ENCODE measurements around the gene OR9Q2.

- TF ChIP-seq, protein P1, sequence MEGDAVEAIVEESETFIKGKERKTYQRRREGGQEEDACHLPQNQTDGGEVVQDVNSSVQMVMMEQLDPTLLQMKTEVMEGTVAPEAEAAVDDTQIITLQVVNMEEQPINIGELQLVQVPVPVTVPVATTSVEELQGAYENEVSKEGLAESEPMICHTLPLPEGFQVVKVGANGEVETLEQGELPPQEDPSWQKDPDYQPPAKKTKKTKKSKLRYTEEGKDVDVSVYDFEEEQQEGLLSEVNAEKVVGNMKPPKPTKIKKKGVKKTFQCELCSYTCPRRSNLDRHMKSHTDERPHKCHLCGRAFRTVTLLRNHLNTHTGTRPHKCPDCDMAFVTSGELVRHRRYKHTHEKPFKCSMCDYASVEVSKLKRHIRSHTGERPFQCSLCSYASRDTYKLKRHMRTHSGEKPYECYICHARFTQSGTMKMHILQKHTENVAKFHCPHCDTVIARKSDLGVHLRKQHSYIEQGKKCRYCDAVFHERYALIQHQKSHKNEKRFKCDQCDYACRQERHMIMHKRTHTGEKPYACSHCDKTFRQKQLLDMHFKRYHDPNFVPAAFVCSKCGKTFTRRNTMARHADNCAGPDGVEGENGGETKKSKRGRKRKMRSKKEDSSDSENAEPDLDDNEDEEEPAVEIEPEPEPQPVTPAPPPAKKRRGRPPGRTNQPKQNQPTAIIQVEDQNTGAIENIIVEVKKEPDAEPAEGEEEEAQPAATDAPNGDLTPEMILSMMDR (IDR thresholded peaks at IDR 0.05): no peak
- TF ChIP-seq POLR2AphosphoS5 (IDR thresholded peaks at IDR 0.05): no peak
- TF ChIP-seq POLR2A (IDR thresholded peaks at IDR 0.05): no peak
These were observed 4.5 kb downstream of the OR9Q2 start for GRCh38 chr11:58193391-58193790.

Data from prostate gland (tissue), 2 donors.